T1000 (cell line): ENCODE measurements around the gene GPC2.

ENCODE experiments used
- DNase-seq: peaks from one replicate; lab custom pipeline; 2025; ENCODE audit warnings: mixed read lengths; lab: John Stamatoyannopoulos, UW

GPC2 gene

DNA sequence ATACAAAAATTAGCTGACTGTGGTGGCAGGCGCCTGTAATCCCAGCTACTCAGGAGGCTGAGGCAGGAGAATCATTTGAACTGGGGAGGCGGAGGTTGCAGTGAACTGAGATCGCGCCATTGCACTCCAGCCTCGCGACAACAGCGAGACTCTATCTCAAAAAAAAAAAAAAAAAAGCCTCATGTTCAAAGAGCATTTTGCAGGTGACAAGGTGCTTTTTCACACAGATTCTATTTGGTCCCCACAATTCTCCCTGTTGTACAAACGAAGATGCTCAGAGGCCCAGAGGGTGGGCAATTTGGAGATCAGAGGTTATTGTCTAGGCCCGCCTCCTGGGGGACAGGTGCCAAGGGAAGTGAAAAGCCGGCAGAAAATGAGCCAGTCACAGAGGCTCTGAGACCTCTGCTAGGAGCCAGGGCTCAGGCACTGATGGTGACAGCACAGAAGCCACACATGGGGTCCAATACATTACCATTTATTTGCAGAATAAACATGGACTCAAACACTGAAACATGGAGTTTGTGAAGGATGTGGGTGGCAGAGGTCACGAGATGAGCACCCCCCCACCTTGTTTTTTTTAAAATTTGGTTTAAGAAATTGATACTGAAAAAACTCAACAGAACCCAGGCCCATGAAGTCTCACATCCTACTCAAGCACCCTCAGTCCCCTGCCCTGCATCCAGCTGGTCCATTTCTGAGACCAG is 7.9 kb downstream of the GPC2 start:
- no peak for DNase-seq

DNA sequence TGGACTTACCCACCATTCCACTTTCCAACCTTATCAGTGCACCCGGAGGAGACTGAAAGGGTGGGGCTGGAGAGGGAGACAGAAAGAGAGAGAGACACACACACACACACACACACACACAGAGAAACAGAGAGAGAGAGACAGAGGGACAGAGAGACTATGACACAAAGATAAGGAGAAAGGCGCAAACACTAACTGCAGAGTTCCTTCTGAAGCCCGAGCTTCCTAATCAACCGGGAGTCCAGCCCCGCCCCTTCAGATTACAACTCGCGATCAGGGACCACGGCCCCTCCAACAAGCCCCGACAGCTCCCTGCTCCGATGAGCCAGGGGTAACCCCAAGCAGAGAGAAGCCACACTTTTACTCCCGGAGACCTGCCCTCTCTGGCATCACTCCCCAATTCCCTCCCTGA is 9.3 kb downstream of the GPC2 start:
- no peak for DNase-seq

- DNase-seq: no peak
Measured at GRCh38 chr7:100166970-100167911, 9.9 kb downstream of the GPC2 start.

GRCh38 chr7:100166317-100166940 is 10.8 kb downstream of the GPC2 start:
- DNase-seq: no peak

DNA sequence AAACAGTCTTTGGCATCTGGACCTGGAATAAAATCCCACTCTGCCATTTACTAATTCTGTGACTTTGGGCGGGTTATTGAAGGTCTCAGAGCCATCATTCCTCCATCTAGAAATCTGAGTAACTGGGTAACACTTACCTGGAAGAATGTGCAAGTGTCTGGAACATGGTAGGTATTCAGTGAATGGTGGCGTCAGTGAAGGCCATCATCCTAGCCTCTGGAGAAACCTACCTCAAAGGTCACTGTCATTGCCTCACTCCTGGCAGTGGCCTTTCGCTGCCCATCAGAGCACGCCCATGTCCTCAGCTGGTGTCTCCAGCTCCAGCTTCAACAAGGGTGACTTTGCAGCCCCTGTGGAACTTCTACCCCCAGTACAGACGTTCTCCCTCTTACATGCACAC is 13.3 kb downstream of the GPC2 start:
- DNase-seq: no peak

- DNase-seq: no peak
Measured at GRCh38 chr7:100163006-100163531, 14.1 kb downstream of the GPC2 start.

DNA sequence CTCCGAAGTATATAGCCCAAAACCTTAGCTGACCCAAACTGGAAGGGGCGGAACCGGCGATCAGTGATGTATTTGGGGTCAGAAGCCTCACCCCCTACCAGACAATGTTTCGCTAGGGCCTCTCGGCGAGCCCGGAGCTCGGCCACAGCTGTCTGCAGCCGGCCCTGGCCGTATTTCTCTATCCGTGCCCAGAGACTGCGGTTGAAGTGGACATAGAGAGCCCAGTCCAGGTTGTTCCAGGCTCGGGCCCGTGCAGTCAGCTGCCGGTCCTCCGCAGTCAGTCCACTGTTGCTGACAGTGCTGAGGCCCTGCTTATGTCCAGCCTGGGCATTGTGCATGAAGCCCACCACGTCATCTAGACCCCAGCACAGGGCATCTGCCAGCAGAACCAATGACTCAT is 17.1 kb downstream of the GPC2 start:
- no peak for DNase-seq

GRCh38 chr7:100159099-100159623 is 18.0 kb downstream of the GPC2 start:
- no peak for DNase-seq

- peak; percentile 62 for DNase-seq
Measured at GRCh38 chr7:100158229-100159098, 18.7 kb downstream of the GPC2 start, which contains the start of gene TRAPPC14. Gene TRAPPC14, minus strand, starts transcription at chr7:100158723. Its CDS starts 224 bp downstream, at chr7:100158499.

DNA sequence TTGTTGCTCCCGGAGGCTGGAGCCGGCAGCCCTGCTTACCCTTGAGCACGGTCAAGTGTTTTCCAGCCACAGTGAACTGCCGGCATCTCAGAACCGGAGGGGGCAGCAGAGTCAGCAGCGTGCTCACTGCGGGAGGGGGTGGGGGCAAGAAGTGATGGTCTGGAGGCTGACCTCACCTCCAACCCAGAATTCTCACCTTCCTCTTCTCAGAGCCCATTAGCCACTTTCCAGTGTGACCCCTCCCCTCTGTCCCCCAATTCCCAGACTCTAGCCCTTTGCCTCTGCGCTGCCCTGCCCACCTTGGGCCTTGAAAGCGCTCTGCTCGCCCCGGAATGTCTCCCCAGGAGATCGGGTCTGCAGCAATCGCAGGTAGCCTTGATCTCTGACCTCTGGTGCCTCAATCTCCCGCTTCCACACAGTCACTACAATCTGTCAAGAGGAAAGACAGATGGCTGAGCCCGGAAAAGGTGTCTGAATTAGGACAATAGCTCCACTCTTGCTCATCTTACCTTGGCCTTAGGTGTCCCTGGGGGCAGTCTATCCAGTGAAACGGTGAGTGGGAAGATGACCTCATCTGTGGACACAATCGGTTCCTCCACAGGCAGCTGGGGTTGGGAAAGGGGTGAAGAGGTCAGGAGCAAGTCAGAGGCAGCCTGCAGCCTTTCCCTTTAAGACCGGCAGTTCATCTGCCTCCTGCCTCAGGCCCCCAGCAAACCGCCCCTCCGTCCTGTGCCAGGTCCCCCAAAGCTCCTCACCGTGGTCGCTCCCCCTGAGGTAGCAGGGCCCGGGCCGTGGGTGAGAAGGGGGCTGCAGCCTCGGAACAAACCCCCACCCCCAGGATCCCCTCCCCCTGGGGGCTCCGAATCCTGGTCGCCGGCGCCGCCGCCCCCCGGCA is 19.6 kb downstream of the GPC2 start:
- no peak for DNase-seq

DNA sequence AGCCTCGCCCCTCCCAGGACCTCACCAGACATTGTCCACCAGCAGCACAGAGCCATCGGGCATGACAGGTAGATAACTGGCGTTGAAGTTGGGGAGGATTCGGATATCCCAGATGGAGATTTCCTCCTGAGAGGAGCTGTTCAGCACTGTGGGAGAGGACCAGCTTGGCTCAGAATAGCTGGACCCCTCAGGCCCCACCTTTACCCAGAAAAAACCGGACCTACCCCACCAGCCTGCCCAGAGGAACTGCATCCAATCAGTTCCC is 20.2 kb downstream of the GPC2 start:
- DNase-seq: no peak

- DNase-seq: no peak
Measured at GRCh38 chr7:100156331-100157068, 20.7 kb downstream of the GPC2 start.

DNA sequence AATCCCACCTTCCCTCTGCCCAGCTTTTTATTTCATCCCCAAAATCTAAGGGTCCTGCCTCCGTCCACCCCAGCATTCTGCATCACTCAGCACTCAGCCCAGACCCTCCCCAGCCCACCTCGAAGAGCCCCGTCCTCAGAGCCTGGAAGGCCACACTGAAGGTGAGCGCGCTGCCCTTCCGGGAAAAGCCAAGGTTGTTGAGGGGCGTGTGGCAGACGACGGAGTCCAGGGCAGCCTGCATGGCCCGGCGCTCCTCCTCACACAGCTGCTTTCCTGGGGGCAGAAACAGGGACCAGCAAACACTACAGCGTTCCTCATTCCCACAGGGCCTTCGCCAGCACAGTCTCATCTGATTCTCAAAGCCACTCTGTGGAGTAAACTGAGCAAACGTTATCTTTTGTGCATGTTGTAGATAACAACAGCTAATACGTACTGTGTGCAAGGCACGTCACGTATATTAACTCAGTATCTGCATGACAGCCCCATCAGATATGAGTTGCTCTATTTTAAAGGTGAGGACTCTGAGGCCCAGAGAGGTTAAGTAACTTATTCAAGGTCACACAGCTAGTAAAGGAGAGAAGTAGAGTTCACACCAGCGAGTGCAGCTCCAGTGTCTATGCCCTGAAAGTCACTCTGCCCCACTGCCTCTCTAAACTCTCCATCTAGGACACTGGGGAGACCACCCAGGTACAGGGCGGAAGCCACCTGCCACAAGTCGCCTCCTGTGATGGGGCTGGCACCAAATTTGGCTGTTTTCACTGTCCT is 21.4 kb downstream of the GPC2 start:
- no peak for DNase-seq

DNA sequence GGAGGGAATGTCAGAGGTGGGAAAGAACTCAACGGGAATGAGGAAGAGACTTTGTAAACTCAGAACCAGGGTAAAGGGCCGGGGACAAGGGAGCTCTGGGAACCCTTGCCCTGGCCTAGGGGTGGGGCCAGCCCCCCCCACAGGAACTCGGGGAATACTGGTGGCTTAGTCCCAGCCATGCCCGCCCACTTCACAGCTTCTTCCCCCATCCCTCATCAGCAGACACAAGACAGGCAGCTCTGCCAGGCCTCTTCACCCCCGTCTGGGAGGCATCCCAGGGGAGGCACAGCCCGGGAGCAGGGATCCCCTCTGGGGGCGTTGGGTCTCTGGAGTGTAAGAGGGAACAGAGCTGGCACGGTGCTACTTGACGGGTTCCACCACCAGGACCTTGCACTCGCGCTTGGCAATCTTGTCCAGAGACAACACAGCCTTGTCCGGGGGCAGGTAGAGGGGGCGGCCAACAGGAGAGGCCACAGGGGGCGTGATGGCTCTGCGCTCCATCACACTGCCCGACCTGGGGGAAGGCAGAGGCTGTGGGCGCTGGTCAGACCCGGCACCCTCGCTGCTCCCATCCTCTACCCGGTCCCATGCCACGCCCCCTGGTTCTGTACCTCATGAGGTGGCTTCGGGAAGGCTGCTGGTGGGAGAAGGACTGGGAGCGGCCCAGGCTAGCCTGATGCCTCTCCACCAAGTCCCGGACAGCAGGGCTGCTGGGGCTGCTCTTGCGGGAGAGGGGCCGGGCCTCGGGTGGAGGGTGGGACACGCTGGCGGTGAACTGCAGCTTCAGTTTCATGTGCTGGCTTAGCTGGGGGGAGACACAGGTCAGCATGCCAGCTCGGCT is 22.3 kb downstream of the GPC2 start:
- no peak for DNase-seq

DNA sequence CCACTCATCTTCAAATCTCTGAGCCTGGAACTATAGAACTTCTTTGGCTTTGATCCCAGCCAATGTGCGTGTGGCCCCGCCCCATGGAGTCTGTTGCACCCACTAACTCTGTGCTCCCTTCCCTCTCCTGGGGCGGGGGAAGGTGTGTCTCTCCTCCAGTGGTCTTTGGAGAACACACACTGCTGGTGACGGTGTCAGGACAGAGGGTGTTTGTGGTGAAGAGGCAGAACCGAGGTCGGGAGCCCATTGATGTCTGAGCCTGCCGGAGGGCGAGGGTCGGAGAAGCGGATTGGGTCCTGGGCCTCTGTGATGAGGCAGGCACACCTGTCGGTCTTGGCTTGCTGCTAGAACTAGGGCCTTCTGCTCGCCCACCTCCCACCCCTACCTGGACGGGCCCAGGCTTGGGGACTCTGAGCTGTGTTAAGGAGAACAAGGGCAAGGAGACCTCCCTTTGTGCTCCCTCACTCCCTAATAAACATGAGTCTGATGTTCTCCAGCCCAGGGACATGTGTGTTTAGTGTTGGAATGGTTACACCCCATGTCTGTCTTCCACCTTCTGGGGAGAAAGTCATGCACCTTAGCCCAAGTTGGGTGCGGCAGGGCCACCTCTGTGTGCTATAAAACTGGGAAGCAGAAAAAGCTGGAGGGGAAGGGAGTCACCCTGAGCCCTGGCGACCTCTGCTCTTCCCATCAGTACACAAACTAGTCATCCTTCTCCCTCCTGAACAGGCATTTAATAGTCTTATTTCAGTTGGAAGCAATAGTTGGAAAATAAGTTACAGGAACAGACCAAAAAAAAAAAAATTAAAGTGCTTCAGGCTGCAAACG is 23.3 kb downstream of the GPC2 start:
- no peak for DNase-seq

- DNase-seq: no peak
Measured at GRCh38 chr7:100152937-100153666, 24.1 kb downstream of the GPC2 start.
